ENCODE results near the gene BCL2L15.

DNA sequence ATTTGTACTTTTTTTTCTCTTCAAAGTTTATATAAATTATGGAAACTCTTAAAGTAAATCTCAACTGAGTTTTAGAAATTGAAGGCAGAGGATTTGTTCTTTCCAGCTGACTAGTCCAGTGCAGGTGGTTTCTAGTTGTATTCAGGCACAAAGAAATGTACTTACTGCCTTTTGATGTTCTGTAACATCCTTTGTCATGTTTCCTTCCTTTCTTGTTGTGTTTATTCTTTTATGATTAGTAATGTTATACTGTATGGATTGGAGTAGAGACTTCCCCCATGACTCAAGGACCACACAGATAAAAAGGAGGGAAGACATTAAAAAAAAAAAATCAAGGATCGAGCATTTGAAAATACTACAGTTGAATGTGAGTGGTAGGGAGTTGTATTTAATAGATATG is 49.8 kb upstream of the BCL2L15 start:
- TF ChIP-seq POLR2AphosphoS5 (IDR thresholded peaks at IDR 0.05) (no peak), POLR2A (IDR thresholded peaks at IDR 0.05) (no peak)

Measured in upper lobe of left lung (tissue), 4 donors.